ENCODE measurements around the gene CSTPP1. TPM values are rescaled to one million over a fixed set of nuclear protein-coding genes. Genes with fewer than 3 reads are reported as not detected.
"Not testable (repeated sequence)": the region's sequence is repeated elsewhere in the genome, so short reads cannot be mapped to it uniquely, and the experiment has no call there.

CSTPP1 gene
- total RNA-seq, 1 donor from 2014 or later = 29.9 TPM

- no peak overlapping the region for H3K27ac Mint-ChIP-seq
- no peaks in the 10 kb centered on the region for H3K27me3 Mint-ChIP-seq
Observed at GRCh38 chr11:47204637-47204989, 268.1 kb downstream of the CSTPP1 start.

GRCh38 chr11:47206577-47206976 lies 270.0 kb downstream of the CSTPP1 start:
- H3K9me3 Mint-ChIP-seq; H3K27ac Mint-ChIP-seq; H3K4me3 Mint-ChIP-seq; H3K27me3 Mint-ChIP-seq; ATAC-seq (ENCODE audit: low read depth); DNase-seq; POLR2A ChIA-PET; intact Hi-C loops (cut with micrococcal nuclease); H3K36me3 Mint-ChIP-seq (ENCODE audit: low read depth); H3K4me1 Mint-ChIP-seq: not testable (repeated sequence)
- CTCF ChIA-PET = interaction anchor here (0.8 kb wide), 1 partner anchor 28 kb away, joined by 3 read pairs; no protein-coding TSS in a partner anchor

More at GRCh38 chr11:47204637-47204989, 268.1 kb downstream of the CSTPP1 start:
- DNase-seq (no peak), ATAC-seq (ENCODE audit: low read depth) (no peak)
- CTCF ChIA-PET = interaction anchor here (1.1 kb wide), 1 partner anchor 24 kb away, joined by 4 read pairs; no protein-coding TSS in a partner anchor
- TF ChIP-seq CTCF (IDR thresholded peaks at IDR 0.05) = no peak
- POLR2A ChIA-PET = interaction anchor here (1.2 kb wide), 1 partner anchor 33 kb away, joined by 3 read pairs; no protein-coding TSS in a partner anchor
- Mint-ChIP-seq H3K9me3 (no peaks in the 10 kb centered on the region), H3K4me3 (no peak overlapping the region), H3K4me1 (no peaks in the 10 kb centered on the region), H3K36me3 (ENCODE audit: low read depth) (no peaks in the 10 kb centered on the region)
- intact Hi-C loops (cut with micrococcal nuclease) = no loop called here

- TF ChIP-seq CTCF (IDR thresholded peaks at IDR 0.05) = no peak
- intact Hi-C loops (cut with micrococcal nuclease) = no loop called here
- Mint-ChIP-seq H3K36me3 (ENCODE audit: low read depth) (no peaks in the 10 kb centered on the region), H3K4me3 (no peak overlapping the region), H3K27ac (no peak overlapping the region), H3K27me3 (no peaks in the 10 kb centered on the region), H3K4me1 (no peaks in the 10 kb centered on the region), H3K9me3 (no peaks in the 10 kb centered on the region)
- ChIA-PET POLR2A (interaction anchor here (0.7 kb wide), 1 partner anchor 793 kb away, joined by 3 read pairs; no protein-coding TSS in a partner anchor), CTCF (no interaction called here)
- DNase-seq (no peak), ATAC-seq (ENCODE audit: low read depth) (no peak)
Observed at GRCh38 chr11:47207459-47207858, 270.9 kb downstream of the CSTPP1 start.

GRCh38 chr11:47208008-47208552 lies 271.5 kb downstream of the CSTPP1 start:
- H3K4me3 Mint-ChIP-seq; CTCF ChIA-PET; H3K9me3 Mint-ChIP-seq; ATAC-seq (ENCODE audit: low read depth); DNase-seq; H3K36me3 Mint-ChIP-seq (ENCODE audit: low read depth); H3K27me3 Mint-ChIP-seq; H3K4me1 Mint-ChIP-seq; H3K27ac Mint-ChIP-seq; intact Hi-C loops (cut with micrococcal nuclease): not testable (repeated sequence)
- POLR2A ChIA-PET = interaction anchor here (0.7 kb wide), 2 partner anchors 787 to 793 kb away, joined by 3 read pairs; no protein-coding TSS in a partner anchor

- H3K4me3 Mint-ChIP-seq = no peak overlapping the region
- DNase-seq = no peak
- H3K27ac Mint-ChIP-seq = no peak overlapping the region
- ChIA-PET POLR2A (no interaction called here), CTCF (no interaction called here)
- H3K27me3 Mint-ChIP-seq = no peaks in the 10 kb centered on the region
- H3K9me3 Mint-ChIP-seq = no peaks in the 10 kb centered on the region
- ATAC-seq (ENCODE audit: low read depth) = no peak
- no peaks in the 10 kb centered on the region for H3K4me1 Mint-ChIP-seq
- intact Hi-C loops (cut with micrococcal nuclease) = no loop called here
- TF ChIP-seq CTCF (IDR thresholded peaks at IDR 0.05) = no peak
- no peaks in the 10 kb centered on the region for H3K36me3 Mint-ChIP-seq (ENCODE audit: low read depth)
Observed at GRCh38 chr11:47208628-47209027, 272.1 kb downstream of the CSTPP1 start.

Other genes starting within 250 kb of the CSTPP1 start
- 47.6 and 58.0 TPM in 2 replicates for gene ARHGAP1, start 236.1 kb upstream of the CSTPP1 start, total RNA-seq
- gene ZNF408, start 235.7 kb upstream of the CSTPP1 start, total RNA-seq = 15.6 and 16.1 TPM in 2 replicates
- gene F2, start 217.5 kb upstream of the CSTPP1 start, total RNA-seq = not detected in 2 replicates
- gene CKAP5, start 90.5 kb upstream of the CSTPP1 start, total RNA-seq = 50.4 and 52.9 TPM in 2 replicates
- gene LRP4, start 18.2 kb upstream of the CSTPP1 start, total RNA-seq = 0.16 TPM in 1 of 2 replicates, not detected in the other
- gene ARFGAP2, start 240.1 kb downstream of the CSTPP1 start, total RNA-seq = 145 and 176 TPM in 2 replicates
- 1.5 TPM in 2 replicates for gene PACSIN3, start 249.7 kb downstream of the CSTPP1 start, total RNA-seq